ENCODE data around the gene EIF5A. TPM values are rescaled to one million over a fixed set of nuclear protein-coding genes. Genes with fewer than 3 reads are reported as not detected.

EIF5A gene
- total RNA-seq, 1 experiment from 2014 or later = 1,139 TPM

DNA sequence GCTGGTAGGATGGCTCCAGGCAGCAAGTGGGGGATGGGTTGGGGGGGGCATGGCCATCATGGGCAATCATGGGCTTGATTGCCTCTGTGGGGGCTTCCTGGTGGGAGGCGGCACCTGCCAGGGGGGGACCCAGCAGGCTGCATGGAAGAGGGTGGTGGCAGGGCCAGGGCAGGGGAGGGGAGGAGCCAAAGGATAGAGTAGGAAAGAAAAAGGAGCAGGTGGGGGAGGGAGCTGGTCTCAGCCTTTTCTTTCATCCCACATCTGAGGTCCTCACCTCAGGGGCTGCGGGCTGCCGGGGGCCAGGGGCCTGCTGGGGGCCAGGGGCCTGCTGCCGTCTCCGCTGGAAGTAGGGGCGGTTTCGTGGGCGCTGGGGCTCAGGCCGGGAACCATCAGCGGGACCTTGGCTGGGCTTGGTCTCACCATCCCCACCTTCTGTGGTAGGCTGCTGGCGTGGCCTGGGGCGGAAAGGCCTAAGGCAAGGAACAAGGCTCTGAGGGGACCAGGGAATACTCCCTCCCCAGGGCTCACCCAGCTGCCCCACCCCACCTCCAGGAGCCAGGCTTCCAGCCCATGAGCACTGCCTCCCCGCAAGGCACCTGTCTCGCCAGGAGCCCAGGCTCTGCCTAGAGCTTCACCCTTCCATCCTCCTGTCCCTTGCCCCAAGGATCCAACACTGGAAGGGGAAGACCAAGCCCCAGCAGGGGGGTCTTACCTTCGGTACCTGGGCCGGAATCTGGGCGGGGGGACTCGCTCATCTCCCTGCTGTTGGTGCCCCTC lies 18.0 kb upstream of the EIF5A start:
- Histone ChIP-seq H3K79me2 (ENCODE audit: insufficient read depth, low read length) (no peaks in the 10 kb centered on the region), H3K4me2 (ENCODE audit: low read length) (no peak overlapping the region), H4K20me1 (ENCODE audit: insufficient read depth) (no peaks in the 10 kb centered on the region), H3K4me1 (ENCODE audit: control insufficient read depth in 1 of 2, insufficient read depth in 2 of 2, low read length in 2 of 2) (peaks cover 4 to 15% of the 10 kb centered on the region in 2 experiments; a peak in 3 of 4 replicates), H3K27me3 (ENCODE audit: insufficient read depth, low read length) (no peaks in the 10 kb centered on the region), H3K27ac (ENCODE audit: low read depth, low read length) (no peak overlapping the region), H3K9me3 (ENCODE audit: control insufficient read depth in 1 of 2, insufficient read depth in 1 of 2, low read depth in 1 of 2, low read length in 2 of 2) (no peaks in the 10 kb centered on the region), H3K9ac (ENCODE audit: low read length) (no peak overlapping the region), H2AFZ (ENCODE audit: low read depth, low read length, poor library complexity, severe bottlenecking) (no peak overlapping the region), H3K36me3 (ENCODE audit: control insufficient read depth in 1 of 2, insufficient read depth in 2 of 2, low read length in 2 of 2) (no peaks in the 10 kb centered on the region), H3K9me2 (ENCODE audit: insufficient read depth) (no peaks in the 10 kb centered on the region), H3K4me3 (replicated peaks in 1 of 2; ENCODE audit: low read depth in 1 of 2, low read length in 2 of 2) (no peak overlapping the region)
- BruUV-seq (replicated peaks) = no TSS peak
- no peak for ATAC-seq
- ChIA-PET RAD21 (ENCODE audit: low non-redundant PET in 1 of 2, low total read pairs in 2 of 2, uncharacterized antibody in 2 of 2, unreplicated experiment in 2 of 2) (no interaction called here), POLR2A (no interaction called here), CTCF (no interaction called here)
- intact Hi-C loops (cut with micrococcal nuclease) = no loop called here
- no peak for DNase-seq (ENCODE audit: low read depth, low spot score)
- TF ChIP-seq TCF7L2 (IDR thresholded peaks at IDR 0.05; ENCODE audit: borderline replicate concordance, extremely low read depth, insufficient read depth, insufficient read length) (no peak), MAX (IDR thresholded peaks at IDR 0.05) (no peak)

DNA sequence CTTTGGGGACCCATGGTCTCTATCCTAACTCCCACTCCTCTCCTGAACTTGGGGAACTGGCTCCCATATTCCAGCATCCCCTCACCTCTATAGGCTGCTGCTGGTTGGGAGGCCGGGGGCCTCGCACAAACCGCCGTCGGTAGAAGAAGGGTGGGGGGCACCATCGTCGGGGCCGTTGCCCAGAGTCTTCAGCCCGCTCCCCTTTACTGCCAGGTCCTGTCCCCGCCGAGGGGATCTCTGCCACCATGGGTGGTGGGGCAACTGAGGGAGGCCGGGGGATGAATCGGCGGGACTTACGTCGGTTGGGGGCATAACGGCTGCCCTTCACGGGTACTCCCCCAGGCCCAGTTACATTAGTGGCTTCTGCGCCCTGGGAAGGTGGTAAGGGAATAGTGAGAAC lies 17.3 kb upstream of the EIF5A start:
- BruUV-seq (replicated peaks) = no TSS peak
- CTCF ChIA-PET = no interaction called here
- Histone ChIP-seq H3K9ac (ENCODE audit: low read length) (no peak overlapping the region), H3K9me2 (ENCODE audit: insufficient read depth) (no peaks in the 10 kb centered on the region), H3K9me3 (ENCODE audit: control insufficient read depth in 1 of 2, insufficient read depth in 1 of 2, low read depth in 1 of 2, low read length in 2 of 2) (no peaks in the 10 kb centered on the region), H3K4me2 (ENCODE audit: low read length) (no peak overlapping the region), H3K4me3 (replicated peaks in 1 of 2; ENCODE audit: low read depth in 1 of 2, low read length in 2 of 2) (no peak overlapping the region), H3K79me2 (ENCODE audit: insufficient read depth, low read length) (no peaks in the 10 kb centered on the region), H3K36me3 (ENCODE audit: control insufficient read depth in 1 of 2, insufficient read depth in 2 of 2, low read length in 2 of 2) (no peaks in the 10 kb centered on the region), H3K4me1 (ENCODE audit: control insufficient read depth in 1 of 2, insufficient read depth in 2 of 2, low read length in 2 of 2) (peaks cover 8 to 23% of the 10 kb centered on the region in 2 experiments; a peak in 3 of 4 replicates), H3K27me3 (ENCODE audit: insufficient read depth, low read length) (no peaks in the 10 kb centered on the region), H4K20me1 (ENCODE audit: insufficient read depth) (no peaks in the 10 kb centered on the region), H3K27ac (ENCODE audit: low read depth, low read length) (no peak overlapping the region; the same call in 1 of the 2 replicates), H2AFZ (ENCODE audit: low read depth, low read length, poor library complexity, severe bottlenecking) (no peak overlapping the region)
- DNase-seq (ENCODE audit: low read depth, low spot score) = no peak
- intact Hi-C loops (cut with micrococcal nuclease) = no loop called here
- RAD21 ChIA-PET (ENCODE audit: low non-redundant PET in 1 of 2, low total read pairs in 2 of 2, uncharacterized antibody in 2 of 2, unreplicated experiment in 2 of 2) = no interaction called here
- ATAC-seq = no peak
- TF ChIP-seq SP1 (IDR thresholded peaks at IDR 0.05; ENCODE audit: low read depth) (no peak), YY1 (IDR thresholded peaks at IDR 0.05; ENCODE audit: extremely low read depth, insufficient replicate concordance, low read depth, low read length) (no peak), EGR1 (IDR thresholded peaks at IDR 0.05; ENCODE audit: low read depth) (no peak)
- POLR2A ChIA-PET = no interaction called here

All from HCT116 (cell line).